HL-60 (cell line): Measurements from ENCODE around the gene ADIPOR2.

ENCODE experiments used
- DNase-seq, 2 experiments: peaks; one replicate each; pipeline ENCODE4 v3.0.0-alpha.2; 2010 to 2020; ENCODE audit warnings: low read depth in 1 of 2, low spot score in 1 of 2
- H3K27ac ChIP-seq: fragments of 250-450 bp; sonication (Bioruptor Pico); replicated peaks from 2 replicates; pipeline ENCODE4 v1.5.1; 2020; ENCODE audit warnings: mild to moderate bottlenecking, moderate library complexity
- H3K27me3 ChIP-seq: fragments of 250-450 bp; sonication (Bioruptor Pico); 2 replicates; pipeline ENCODE4 v1.5.1; 2021; ENCODE audit warnings: mild to moderate bottlenecking, moderate library complexity; ENCODE audit not compliant: insufficient read depth, poor library complexity, severe bottlenecking
- H3K4me3 ChIP-seq: replicated peaks from 2 replicates; pipeline ENCODE4 v1.5.1; 2011; ENCODE audit warnings: mild to moderate bottlenecking, control low read depth, low read length; ENCODE audit not compliant: insufficient read depth
- GABPA ChIP-seq: IDR thresholded peaks from 2 replicates; pipeline ENCODE4 v1.6.1; 2012; ENCODE audit warnings: low read depth
- POLR2AphosphoS5 ChIP-seq: IDR thresholded peaks from 2 replicates; pipeline ENCODE4 v1.6.1; 2012; ENCODE audit warnings: low read depth
- SPI1 ChIP-seq: IDR thresholded peaks from 2 replicates; pipeline ENCODE4 v1.6.1; 2012; ENCODE audit warnings: low read depth, mild to moderate bottlenecking, borderline replicate concordance
- TF ChIP-seq, protein P1 (sequence below): IDR thresholded peaks from one replicate; pipeline ENCODE4 v1.5.1; 2011; ENCODE audit warnings: low read length, control low read depth, inconsistent platforms; ENCODE audit not compliant: insufficient read depth
- TF ChIP-seq, protein P2 (sequence below): IDR thresholded peaks from 2 replicates; pipeline ENCODE4 v1.6.1; 2012; ENCODE audit warnings: low read depth; ENCODE audit not compliant: insufficient replicate concordance

The ADIPOR2 gene

DNA sequence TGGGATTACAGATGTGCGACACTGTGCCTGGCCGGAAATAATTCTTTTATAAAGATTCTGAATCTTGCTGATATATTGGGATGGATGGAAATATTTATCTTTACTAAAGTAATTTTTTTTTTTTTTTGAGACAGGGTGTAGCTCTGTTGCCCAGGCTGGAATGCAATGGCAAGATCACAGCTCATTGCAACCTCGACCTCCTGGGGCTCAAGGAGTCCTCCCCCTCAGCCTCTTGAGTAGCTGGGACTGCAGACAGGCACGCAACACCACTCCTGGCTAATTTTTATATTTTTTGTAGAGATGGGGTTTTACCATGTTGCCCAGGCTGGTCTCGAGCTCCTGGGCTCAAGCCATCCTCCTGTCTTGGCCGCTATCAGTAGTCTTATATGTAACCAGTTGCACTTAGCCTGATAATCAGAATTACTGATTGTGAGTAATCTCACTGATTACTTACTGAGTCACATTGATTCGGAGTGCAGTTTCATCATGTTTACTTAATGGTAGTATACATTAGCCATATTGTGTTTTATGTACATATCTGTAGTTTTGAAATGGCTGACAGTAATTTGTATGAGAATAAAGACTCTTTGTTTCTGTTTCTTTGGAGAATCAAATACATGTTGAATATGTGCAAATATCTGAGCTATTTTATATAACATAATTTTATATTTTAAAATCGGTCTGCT is 79.1 kb downstream of the ADIPOR2 start:
- H3K27ac ChIP-seq = no peak overlapping the region
- TF ChIP-seq POLR2AphosphoS5 = no peak
- TF ChIP-seq SPI1 = no peak
- TF ChIP-seq, protein P1, sequence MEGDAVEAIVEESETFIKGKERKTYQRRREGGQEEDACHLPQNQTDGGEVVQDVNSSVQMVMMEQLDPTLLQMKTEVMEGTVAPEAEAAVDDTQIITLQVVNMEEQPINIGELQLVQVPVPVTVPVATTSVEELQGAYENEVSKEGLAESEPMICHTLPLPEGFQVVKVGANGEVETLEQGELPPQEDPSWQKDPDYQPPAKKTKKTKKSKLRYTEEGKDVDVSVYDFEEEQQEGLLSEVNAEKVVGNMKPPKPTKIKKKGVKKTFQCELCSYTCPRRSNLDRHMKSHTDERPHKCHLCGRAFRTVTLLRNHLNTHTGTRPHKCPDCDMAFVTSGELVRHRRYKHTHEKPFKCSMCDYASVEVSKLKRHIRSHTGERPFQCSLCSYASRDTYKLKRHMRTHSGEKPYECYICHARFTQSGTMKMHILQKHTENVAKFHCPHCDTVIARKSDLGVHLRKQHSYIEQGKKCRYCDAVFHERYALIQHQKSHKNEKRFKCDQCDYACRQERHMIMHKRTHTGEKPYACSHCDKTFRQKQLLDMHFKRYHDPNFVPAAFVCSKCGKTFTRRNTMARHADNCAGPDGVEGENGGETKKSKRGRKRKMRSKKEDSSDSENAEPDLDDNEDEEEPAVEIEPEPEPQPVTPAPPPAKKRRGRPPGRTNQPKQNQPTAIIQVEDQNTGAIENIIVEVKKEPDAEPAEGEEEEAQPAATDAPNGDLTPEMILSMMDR = no peak
- TF ChIP-seq GABPA = no peak
- TF ChIP-seq, protein P2, sequence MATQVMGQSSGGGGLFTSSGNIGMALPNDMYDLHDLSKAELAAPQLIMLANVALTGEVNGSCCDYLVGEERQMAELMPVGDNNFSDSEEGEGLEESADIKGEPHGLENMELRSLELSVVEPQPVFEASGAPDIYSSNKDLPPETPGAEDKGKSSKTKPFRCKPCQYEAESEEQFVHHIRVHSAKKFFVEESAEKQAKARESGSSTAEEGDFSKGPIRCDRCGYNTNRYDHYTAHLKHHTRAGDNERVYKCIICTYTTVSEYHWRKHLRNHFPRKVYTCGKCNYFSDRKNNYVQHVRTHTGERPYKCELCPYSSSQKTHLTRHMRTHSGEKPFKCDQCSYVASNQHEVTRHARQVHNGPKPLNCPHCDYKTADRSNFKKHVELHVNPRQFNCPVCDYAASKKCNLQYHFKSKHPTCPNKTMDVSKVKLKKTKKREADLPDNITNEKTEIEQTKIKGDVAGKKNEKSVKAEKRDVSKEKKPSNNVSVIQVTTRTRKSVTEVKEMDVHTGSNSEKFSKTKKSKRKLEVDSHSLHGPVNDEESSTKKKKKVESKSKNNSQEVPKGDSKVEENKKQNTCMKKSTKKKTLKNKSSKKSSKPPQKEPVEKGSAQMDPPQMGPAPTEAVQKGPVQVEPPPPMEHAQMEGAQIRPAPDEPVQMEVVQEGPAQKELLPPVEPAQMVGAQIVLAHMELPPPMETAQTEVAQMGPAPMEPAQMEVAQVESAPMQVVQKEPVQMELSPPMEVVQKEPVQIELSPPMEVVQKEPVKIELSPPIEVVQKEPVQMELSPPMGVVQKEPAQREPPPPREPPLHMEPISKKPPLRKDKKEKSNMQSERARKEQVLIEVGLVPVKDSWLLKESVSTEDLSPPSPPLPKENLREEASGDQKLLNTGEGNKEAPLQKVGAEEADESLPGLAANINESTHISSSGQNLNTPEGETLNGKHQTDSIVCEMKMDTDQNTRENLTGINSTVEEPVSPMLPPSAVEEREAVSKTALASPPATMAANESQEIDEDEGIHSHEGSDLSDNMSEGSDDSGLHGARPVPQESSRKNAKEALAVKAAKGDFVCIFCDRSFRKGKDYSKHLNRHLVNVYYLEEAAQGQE = no peak
- H3K27me3 ChIP-seq = no peaks in the 10 kb centered on the region
- no peak for DNase-seq
- H3K4me3 ChIP-seq = no peak overlapping the region

DNA sequence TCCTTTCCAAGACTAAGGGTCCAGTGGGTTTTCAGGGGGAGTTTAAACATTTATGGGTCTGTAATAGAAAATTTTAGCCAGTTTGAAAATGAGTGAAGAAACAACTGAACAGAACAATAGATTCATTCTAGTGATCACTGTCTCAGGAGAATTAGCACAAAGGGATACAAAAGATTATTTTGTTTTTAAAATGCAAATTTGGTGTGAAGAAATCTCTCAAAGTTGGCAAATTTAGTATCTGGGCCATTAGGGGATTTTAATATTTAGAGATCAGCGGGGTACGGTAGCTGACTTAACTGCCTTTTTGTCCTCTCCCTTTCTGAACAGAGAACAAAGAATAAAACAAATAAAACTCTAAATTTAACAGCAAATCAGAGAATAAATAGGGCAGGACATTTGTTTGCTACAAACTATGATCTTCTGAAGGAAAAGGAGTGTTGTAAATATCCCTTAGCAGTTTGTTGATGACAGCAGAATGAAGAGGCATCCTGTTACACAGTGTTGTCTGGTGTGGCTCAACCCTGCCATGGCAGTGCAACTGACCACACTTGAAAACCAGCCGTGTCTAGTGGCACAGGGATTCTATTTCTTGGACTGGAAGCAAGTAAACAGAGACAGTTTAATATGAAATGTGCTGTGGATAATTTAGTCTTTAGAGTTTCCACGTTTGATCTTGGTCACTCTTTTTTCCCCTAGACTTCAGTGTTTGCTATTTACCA is 83.2 kb downstream of the ADIPOR2 start:
- no peaks in the 10 kb centered on the region for H3K27me3 ChIP-seq
- no peak overlapping the region for H3K27ac ChIP-seq
- TF ChIP-seq, protein P1 = no peak
- TF ChIP-seq GABPA = no peak
- no peak for TF ChIP-seq SPI1
- TF ChIP-seq, protein P2 = no peak
- TF ChIP-seq POLR2AphosphoS5 = no peak
- no peak for DNase-seq
- no peak overlapping the region for H3K4me3 ChIP-seq

DNA sequence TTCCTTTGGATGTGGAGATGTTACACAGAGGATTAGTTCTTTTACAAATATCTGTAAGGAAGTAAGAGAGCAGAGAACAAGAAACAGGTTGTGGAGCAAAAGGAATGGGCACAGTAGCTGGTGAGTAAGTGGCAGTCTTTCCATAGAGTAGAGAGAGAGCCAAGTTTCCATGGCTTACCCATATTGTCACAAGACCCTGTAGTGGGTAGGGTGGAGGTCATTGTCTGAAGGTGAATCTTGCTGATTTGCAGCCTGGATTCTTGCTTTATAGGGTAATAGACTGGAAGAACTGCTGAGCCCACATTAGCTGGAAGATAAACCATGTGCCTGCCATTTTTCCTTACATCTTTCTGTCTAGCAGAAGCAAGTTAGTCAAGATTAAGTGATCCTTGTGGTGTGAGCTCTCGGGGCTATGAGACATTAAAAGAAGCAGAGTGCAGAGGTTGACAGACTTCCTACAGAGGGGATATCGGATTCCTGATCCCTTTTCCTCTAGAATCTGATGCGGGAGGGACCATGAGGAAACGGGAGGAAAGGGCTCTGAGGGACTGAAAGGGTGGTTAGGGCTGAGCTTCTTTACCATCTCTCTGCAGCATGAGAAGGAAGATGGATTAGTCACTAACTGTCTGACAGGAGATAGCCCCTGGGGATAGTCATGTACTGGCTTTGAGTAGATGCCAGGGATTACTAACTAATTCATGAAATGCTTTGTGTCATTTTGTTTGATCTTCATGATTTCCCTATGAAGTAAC is 85.5 kb downstream of the ADIPOR2 start:
- TF ChIP-seq, protein P2 = no peak
- no peak for TF ChIP-seq GABPA
- no peak for TF ChIP-seq SPI1
- TF ChIP-seq, protein P1 = no peak
- no peak for TF ChIP-seq POLR2AphosphoS5
- Histone ChIP-seq H3K27me3 (no peaks in the 10 kb centered on the region), H3K4me3 (no peak overlapping the region), H3K27ac (no peak overlapping the region)
- DNase-seq = no peak
